Mesothelial cell of epicardium (in vitro differentiated cells): ENCODE measurements around the gene MTF2. TPM values are rescaled to one million over a fixed set of nuclear protein-coding genes. Genes with fewer than 3 reads are reported as not detected.

Experiments used
- DNase-seq, 2 experiments: peaks; one replicate each; pipeline ENCODE4 v3.0.0; 2021; ENCODE audit warnings: low spot score in 2 of 2; ENCODE audit not compliant: unreplicated experiment in 2 of 2
- H3K27ac Mint-ChIP-seq: 2 replicates; pipeline ENCODE4 v1.8.0; 2021; ENCODE audit warnings: mixed read lengths
- H3K27me3 Mint-ChIP-seq: 2 replicates; pipeline ENCODE4 v1.8.0; 2021; ENCODE audit warnings: low read depth, mixed read lengths
- H3K36me3 Mint-ChIP-seq: 2 replicates; pipeline ENCODE4 v1.8.0; 2021; ENCODE audit warnings: mixed read lengths
- H3K4me1 Mint-ChIP-seq: 2 replicates; pipeline ENCODE4 v1.8.0; 2021; ENCODE audit warnings: mixed read lengths
- H3K4me3 Mint-ChIP-seq: 2 replicates; pipeline ENCODE4 v1.8.0; 2021; ENCODE audit warnings: mild to moderate bottlenecking, moderate library complexity, mixed read lengths
- H3K9me3 Mint-ChIP-seq: 2 replicates; pipeline ENCODE4 v1.8.0; 2021; ENCODE audit warnings: mixed read lengths
- total RNA-seq: library from RNA; stranded (reverse); gene quantifications from 3 replicates; pipeline ENCODE4 v1.2.1, GENCODE V29; 2021
- TF ChIP-seq, protein P1 (sequence below): fragments of 200-600 bp; sonication (generic); IDR thresholded peaks from one replicate; pipeline ENCODE4 v1.5.0; 2021; ENCODE audit warnings: antibody characterized with exemption; ENCODE audit not compliant: unreplicated experiment

The MTF2 gene
- total RNA-seq, 1 donor from 2014 or later = 76.2 TPM

DNA sequence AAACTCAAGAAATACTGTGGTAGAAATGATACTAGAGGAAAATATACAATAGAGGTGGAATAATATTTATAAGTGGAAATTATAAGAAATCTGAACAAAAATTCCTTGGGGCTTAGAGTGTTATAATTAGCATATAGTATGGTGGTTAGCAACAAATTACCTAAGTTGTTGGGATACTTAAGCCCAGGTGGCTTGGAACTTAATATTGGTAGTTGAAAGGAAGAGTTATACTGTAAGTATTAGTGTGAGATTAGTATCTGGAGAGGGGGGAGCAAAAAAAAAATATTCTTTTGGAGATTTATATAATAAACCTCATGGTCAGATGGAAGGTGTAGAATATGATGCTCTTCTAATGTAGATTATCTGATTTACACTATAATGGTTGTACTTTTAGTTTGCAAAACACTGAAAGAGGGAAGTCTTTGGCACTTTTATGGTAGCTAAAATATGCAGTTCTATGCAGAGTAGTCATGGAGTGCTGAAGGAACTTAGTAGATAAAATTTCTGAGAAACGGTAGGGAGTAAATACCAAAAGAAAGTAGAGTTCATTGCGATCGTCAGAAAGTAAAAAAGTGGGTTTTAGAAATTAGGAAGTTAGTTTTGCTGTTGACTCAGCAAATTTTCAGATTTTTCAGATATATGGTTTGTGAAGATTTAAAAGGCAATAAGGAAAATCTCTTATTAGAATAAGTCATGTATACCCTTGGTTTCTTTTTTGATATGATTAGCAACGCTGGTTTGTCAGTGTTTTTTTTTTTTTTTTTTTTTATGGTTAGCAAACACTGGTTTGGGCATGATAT lies 45.7 kb downstream of the MTF2 start:
- TF ChIP-seq, protein P1, sequence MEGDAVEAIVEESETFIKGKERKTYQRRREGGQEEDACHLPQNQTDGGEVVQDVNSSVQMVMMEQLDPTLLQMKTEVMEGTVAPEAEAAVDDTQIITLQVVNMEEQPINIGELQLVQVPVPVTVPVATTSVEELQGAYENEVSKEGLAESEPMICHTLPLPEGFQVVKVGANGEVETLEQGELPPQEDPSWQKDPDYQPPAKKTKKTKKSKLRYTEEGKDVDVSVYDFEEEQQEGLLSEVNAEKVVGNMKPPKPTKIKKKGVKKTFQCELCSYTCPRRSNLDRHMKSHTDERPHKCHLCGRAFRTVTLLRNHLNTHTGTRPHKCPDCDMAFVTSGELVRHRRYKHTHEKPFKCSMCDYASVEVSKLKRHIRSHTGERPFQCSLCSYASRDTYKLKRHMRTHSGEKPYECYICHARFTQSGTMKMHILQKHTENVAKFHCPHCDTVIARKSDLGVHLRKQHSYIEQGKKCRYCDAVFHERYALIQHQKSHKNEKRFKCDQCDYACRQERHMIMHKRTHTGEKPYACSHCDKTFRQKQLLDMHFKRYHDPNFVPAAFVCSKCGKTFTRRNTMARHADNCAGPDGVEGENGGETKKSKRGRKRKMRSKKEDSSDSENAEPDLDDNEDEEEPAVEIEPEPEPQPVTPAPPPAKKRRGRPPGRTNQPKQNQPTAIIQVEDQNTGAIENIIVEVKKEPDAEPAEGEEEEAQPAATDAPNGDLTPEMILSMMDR = no peak
- Mint-ChIP-seq H3K9me3 (no peaks in the 10 kb centered on the region), H3K4me3 (no peak overlapping the region), H3K36me3 (peaks cover 15% of the 10 kb centered on the region), H3K27me3 (no peaks in the 10 kb centered on the region), H3K4me1 (no peaks in the 10 kb centered on the region), H3K27ac (peak overlapping the region; percentile 23)
- DNase-seq = no peak

DNA sequence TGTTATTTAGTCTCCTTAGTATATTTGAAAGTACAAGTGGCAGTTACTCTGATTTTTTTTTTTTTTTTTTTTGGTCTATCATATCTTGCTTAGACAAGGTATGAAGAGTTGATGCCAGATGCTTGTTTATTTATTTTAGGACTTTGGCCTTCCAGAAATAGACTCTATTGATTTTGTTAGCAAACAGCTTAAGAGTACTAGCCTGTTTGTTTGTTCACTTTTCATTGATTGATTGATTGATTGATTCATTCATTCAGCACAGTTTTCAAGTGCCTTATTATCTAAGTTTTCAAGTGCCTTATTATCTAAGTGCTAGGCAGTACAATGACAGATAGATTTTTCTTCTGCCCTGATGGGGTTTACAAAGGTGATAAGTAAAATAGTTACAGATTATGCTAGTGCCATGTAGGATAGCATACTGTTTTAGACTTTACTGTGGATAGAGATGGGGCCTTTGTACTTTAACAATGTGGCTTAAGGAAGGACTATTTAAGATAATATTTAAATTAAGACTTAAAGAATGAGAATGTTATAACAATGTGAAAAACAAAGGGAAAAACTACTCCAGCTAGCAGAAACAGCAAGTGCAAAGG lies 50.5 kb downstream of the MTF2 start:
- no peaks in the 10 kb centered on the region for H3K4me1 Mint-ChIP-seq
- H3K36me3 Mint-ChIP-seq = peaks cover 5% of the 10 kb centered on the region
- no peaks in the 10 kb centered on the region for H3K27me3 Mint-ChIP-seq
- no peaks in the 10 kb centered on the region for H3K9me3 Mint-ChIP-seq
- no peak for DNase-seq
- no peak overlapping the region for H3K27ac Mint-ChIP-seq
- no peak overlapping the region for H3K4me3 Mint-ChIP-seq
- TF ChIP-seq, protein P1 = no peak

DNA sequence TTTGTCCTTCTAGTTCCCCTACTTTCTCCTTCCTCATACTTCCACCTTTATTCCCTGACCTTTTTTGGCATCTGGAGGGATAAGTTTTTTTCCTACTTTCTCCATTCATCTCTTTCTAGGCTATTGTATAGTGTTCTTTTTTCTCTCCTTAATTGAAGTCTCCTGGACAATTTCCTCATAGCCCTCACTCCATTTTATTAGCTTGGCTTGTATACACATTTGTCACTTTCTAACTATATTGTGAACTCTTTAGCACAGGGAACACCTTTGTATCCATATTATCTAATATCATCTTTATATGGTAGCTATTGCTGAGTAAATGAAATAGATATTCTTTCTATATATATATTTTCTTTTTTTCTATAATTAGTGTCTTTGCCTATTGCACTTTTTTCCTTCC lies 53.6 kb downstream of the MTF2 start:
- no peaks in the 10 kb centered on the region for H3K27me3 Mint-ChIP-seq
- TF ChIP-seq, protein P1 = no peak

DNA sequence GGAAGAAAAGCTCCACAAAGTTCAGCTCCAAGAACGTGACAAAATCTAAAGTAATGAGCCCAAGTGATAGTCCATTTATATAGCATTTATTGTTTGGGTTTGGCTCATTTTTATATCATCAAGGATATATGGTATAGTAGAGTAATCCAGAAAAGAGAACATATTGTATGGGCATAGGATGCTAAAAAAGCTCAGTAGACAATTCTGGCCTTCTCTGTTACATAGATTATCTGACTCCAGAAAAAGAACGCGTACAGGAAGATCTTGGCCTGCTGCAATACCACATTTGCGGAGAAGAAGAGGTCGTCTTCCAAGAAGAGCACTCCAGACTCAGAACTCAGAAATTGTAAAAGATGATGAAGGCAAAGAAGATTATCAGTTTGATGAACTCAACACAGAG lies 57.4 kb downstream of the MTF2 start:
- no peak for DNase-seq

More for the DNA sequence above, 53.6 kb downstream of the MTF2 start:
- Mint-ChIP-seq H3K4me3 (no peak overlapping the region), H3K27ac (no peak overlapping the region), H3K9me3 (no peaks in the 10 kb centered on the region), H3K4me1 (no peaks in the 10 kb centered on the region), H3K36me3 (peaks cover 14% of the 10 kb centered on the region)
- DNase-seq = no peak

DNA sequence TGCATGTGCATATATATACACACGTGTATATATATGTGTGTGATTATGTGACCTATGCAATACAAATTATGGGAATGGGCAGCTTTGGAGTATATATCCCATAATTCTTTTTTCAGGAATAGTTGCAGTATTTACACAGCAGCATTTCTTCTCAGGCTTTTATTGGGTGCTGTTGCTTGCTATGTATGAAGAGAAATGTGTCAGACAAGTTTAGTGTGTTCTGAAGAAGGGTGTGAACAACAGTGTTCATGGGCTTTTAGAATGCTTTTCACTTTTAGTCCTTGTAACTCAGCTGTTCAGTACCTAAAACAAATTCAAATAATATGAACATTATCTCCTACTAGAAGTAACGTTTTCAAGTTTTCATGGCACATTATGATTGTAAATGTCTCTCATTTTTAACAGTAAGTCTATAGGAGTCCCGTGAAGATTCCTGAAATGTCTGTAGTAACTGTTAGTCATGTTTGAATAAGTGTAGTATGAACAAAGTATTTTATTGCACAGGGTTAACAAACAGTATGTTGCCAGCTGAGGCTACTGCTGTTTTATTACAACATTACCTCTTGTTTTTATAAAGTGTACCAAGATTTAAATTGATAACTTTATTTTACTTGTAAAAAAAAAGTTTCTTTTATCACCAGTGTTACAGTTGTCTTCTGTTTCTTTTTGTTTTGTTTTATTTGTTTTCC lies 58.7 kb downstream of the MTF2 start:
- no peak for DNase-seq
- no peaks in the 10 kb centered on the region for H3K27me3 Mint-ChIP-seq
- H3K27ac Mint-ChIP-seq = no peak overlapping the region
- peaks cover 4% of the 10 kb centered on the region for H3K4me1 Mint-ChIP-seq
- no peaks in the 10 kb centered on the region for H3K9me3 Mint-ChIP-seq
- no peak overlapping the region for H3K4me3 Mint-ChIP-seq
- TF ChIP-seq, protein P1 = no peak
- peaks cover 21% of the 10 kb centered on the region for H3K36me3 Mint-ChIP-seq

More for the DNA sequence above, 57.4 kb downstream of the MTF2 start:
- TF ChIP-seq, protein P1 = no peak
- H3K4me1 Mint-ChIP-seq = no peaks in the 10 kb centered on the region
- no peak overlapping the region for H3K4me3 Mint-ChIP-seq
- no peaks in the 10 kb centered on the region for H3K9me3 Mint-ChIP-seq
- H3K27me3 Mint-ChIP-seq = no peaks in the 10 kb centered on the region
- no peak overlapping the region for H3K27ac Mint-ChIP-seq
- peaks cover 21% of the 10 kb centered on the region for H3K36me3 Mint-ChIP-seq
